Osteoblast (primary cell): Measurements from ENCODE around the gene ATP5PO. TPM values are rescaled to one million over a fixed set of nuclear protein-coding genes. Genes with fewer than 3 reads are reported as not detected.

Experiments used
- DNase-seq: peaks from one replicate; pipeline ENCODE4 v3.0.0; 2011; ENCODE audit warnings: low spot score, mixed read lengths; ENCODE audit not compliant: insufficient read length; ENCODE audit errors: missing footprints
- H2AFZ ChIP-seq: 2 replicates; pipeline ENCODE4 v1.6.0; 2011; ENCODE audit warnings: mild to moderate bottlenecking, low read length
- H3K27ac ChIP-seq: 2 replicates; pipeline ENCODE4 v1.5.1; 2011; ENCODE audit warnings: mild to moderate bottlenecking, low read depth, low read length, moderate library complexity
- H3K27me3 ChIP-seq: 2 replicates; pipeline ENCODE4 v1.6.0; 2012; ENCODE audit warnings: mild to moderate bottlenecking, control low read depth, inconsistent platforms, low read length, moderate library complexity; ENCODE audit not compliant: insufficient read depth
- H3K36me3 ChIP-seq: 2 replicates; pipeline ENCODE4 v1.5.1; 2011; ENCODE audit warnings: mild to moderate bottlenecking, low read length, control low read depth, moderate library complexity; ENCODE audit not compliant: insufficient read depth
- H3K4me1 ChIP-seq: 2 replicates; pipeline ENCODE4 v1.5.1; 2011; ENCODE audit warnings: mild to moderate bottlenecking, low read length, control low read depth, moderate library complexity; ENCODE audit not compliant: insufficient read depth
- H3K4me2 ChIP-seq: 2 replicates; pipeline ENCODE4 v1.6.0; 2011; ENCODE audit warnings: mild to moderate bottlenecking, low read length; ENCODE audit not compliant: insufficient read depth
- H3K4me3 ChIP-seq: fragments of 200-600 bp; sonication (generic); 3 replicates; pipeline ENCODE4 v1.5.1; 2012; ENCODE audit warnings: mild to moderate bottlenecking, low read length, inconsistent platforms; ENCODE audit not compliant: insufficient read depth
- H3K79me2 ChIP-seq: 2 replicates; pipeline ENCODE4 v1.6.0; 2012; ENCODE audit warnings: mild to moderate bottlenecking, low read length, control low read depth, inconsistent platforms; ENCODE audit not compliant: insufficient read depth
- H3K9me3 ChIP-seq: 2 replicates; pipeline ENCODE4 v1.5.1; 2011; ENCODE audit warnings: low read depth, low read length, control low read depth
- H4K20me1 ChIP-seq: 2 replicates; pipeline ENCODE4 v1.6.0; 2012; ENCODE audit warnings: mild to moderate bottlenecking, low read length, control low read depth; ENCODE audit not compliant: insufficient read depth
- CTCF ChIP-seq: IDR thresholded peaks from 2 replicates; pipeline ENCODE4 v1.5.1; 2011; ENCODE audit warnings: mild to moderate bottlenecking, low read depth, low read length, moderate library complexity; ENCODE audit errors: extremely low read depth
- total RNA-seq: library from RNA; depleted of rRNA; stranded (reverse); fragments of >200 nt; gene quantifications from 2 replicates; pipeline ENCODE4 v1.2.3, GENCODE V29; 2012

Gene ATP5PO
- total RNA-seq, 1 donor: 115 TPM

- H3K4me2 ChIP-seq: no peak overlapping the region
- no peak for TF ChIP-seq CTCF
Observed at GRCh38 chr21:33948951-33949444, 33.4 kb upstream of the ATP5PO start.

DNA sequence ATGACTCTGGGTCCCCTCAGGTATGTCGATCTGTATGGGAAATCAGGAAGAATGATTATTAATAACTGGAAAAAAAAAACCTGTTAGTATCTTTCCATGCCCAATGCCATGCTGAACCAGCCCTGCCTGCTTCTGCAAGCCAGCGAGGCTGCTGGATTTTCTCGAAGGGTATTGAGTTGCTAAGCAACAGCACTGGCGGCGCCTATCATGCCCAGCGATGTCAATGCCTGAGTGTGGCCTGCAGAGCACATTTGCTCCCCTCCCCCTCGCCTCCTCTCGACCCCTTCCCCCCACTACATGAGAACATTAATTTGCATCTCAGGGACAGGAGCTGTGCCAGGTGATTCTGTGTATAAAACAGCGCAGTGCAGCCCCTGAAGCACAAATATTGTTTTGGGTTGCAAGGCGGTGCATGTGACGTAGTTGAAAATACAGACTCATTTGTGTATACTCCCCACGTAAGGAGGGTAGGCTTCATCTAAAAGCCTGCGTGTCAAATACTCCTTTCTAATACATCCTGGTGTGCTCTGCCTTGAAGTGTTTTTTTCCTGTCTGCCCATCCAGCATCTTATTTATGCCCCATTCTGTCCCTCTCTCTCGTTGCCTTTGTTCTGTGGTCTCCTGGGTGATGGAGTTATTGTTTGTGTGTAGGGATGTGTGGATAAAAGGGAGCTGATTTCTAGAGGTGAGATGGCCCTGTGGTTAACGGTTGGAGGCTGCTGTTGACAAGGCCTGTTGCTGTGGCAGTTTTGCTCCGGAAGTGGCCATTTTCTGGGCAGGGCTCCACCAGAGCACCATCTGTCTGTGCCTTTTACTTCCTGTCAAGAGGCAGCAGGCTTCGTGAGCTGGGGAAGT lies 32.7 kb upstream of the ATP5PO start:
- TF ChIP-seq CTCF: no peak
- Histone ChIP-seq H4K20me1 (no peaks in the 10 kb centered on the region), H3K4me3 (peak overlapping the region; percentile 59), H3K27ac (peak overlapping the region; percentile 72), H3K4me1 (peaks cover 25% of the 10 kb centered on the region), H3K4me2 (peak overlapping the region; percentile 74), H3K9me3 (no peaks in the 10 kb centered on the region), H3K79me2 (no peaks in the 10 kb centered on the region), H3K27me3 (no peaks in the 10 kb centered on the region), H2AFZ (peak overlapping the region; percentile 37), H3K36me3 (no peaks in the 10 kb centered on the region)
- peak; percentile 59 for DNase-seq

More at GRCh38 chr21:33948951-33949444, 33.4 kb upstream of the ATP5PO start:
- Histone ChIP-seq H3K9me3 (no peaks in the 10 kb centered on the region), H3K4me1 (peaks cover 25% of the 10 kb centered on the region), H3K27me3 (no peaks in the 10 kb centered on the region), H3K4me3 (no peak overlapping the region), H3K79me2 (no peaks in the 10 kb centered on the region), H2AFZ (peak overlapping the region; percentile 13), H3K36me3 (no peaks in the 10 kb centered on the region), H3K27ac (no peak overlapping the region), H4K20me1 (no peaks in the 10 kb centered on the region)
- no peak for DNase-seq

- H3K36me3 ChIP-seq: no peaks in the 10 kb centered on the region
- H3K79me2 ChIP-seq: no peaks in the 10 kb centered on the region
- DNase-seq: peak; percentile 93
- H3K9me3 ChIP-seq: no peaks in the 10 kb centered on the region
- peak overlapping the region; percentile 74 for H3K4me2 ChIP-seq
- no peak for TF ChIP-seq CTCF
- peak overlapping the region; percentile 59 for H3K4me3 ChIP-seq
- no peaks in the 10 kb centered on the region for H4K20me1 ChIP-seq
- peaks cover 25% of the 10 kb centered on the region for H3K4me1 ChIP-seq
- H3K27ac ChIP-seq: peak overlapping the region; percentile 72
- H3K27me3 ChIP-seq: no peaks in the 10 kb centered on the region
- H2AFZ ChIP-seq: peak overlapping the region; percentile 60
Observed at GRCh38 chr21:33947451-33948095, 32.0 kb upstream of the ATP5PO start.

GRCh38 chr21:33945652-33946270 lies 30.2 kb upstream of the ATP5PO start:
- Histone ChIP-seq H3K4me3 (no peak overlapping the region), H2AFZ (no peak overlapping the region), H3K4me2 (no peak overlapping the region), H3K4me1 (peaks cover 21% of the 10 kb centered on the region), H3K27me3 (no peaks in the 10 kb centered on the region), H3K79me2 (no peaks in the 10 kb centered on the region), H3K27ac (no peak overlapping the region), H3K9me3 (no peaks in the 10 kb centered on the region), H4K20me1 (no peaks in the 10 kb centered on the region), H3K36me3 (no peaks in the 10 kb centered on the region)
- no peak for TF ChIP-seq CTCF
- no peak for DNase-seq
